UCSD-AML1 (cell line): ENCODE data around the gene BCL11A.

Experiments
- DNase-seq: peaks from one replicate; lab custom pipeline; 2025; ENCODE audit not compliant: unreplicated experiment; lab: John Stamatoyannopoulos, UW

BCL11A gene

GRCh38 chr2:60559880-60560279 is 6.4 kb upstream of the BCL11A start:
- no peak for DNase-seq

- no peak for DNase-seq
Measured at GRCh38 chr2:60558536-60558935, 5.1 kb upstream of the BCL11A start.

GRCh38 chr2:60557486-60557864 is 4.0 kb upstream of the BCL11A start:
- no peak for DNase-seq

GRCh38 chr2:60556576-60557485 is 3.4 kb upstream of the BCL11A start:
- DNase-seq, result peak; percentile 52

GRCh38 chr2:60556175-60556574 is 2.7 kb upstream of the BCL11A start:
- DNase-seq, result no peak

- DNase-seq, result no peak
Measured at GRCh38 chr2:60555783-60556139, 2.3 kb upstream of the BCL11A start.

DNA sequence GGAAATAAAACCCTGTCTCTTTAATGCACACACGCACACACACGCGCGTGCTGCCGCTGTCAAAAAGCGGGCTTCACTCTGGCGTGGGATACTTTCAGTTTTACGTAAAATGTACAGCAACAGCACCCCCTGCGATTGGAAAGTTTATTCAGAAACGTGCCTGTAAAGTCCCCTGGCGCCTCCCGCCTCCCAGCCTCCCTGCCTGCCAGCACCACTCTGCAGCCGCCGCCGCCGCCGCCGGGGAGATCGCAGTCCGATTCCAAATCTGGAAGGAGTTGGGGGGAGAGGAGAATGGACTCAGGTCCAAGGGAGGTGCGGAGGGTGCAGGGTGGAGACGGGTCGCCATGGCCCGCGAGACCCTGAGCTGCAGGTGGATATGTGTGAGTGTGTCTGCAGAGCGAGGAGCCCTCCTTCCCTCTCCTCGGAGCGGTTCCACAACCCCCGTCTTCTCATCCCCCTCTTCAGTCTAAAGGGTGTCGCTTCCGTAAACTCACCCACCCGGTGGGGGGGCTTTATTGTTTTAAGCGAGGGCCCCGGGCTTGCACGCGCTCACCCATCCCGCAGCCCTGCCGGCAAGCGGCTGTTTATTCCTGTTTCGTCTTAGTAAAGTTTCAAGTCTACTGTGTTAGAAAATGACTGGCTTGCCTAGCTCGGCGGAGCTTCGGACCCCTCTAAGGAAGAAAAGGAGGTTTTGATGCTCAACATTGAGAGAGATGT is 1.8 kb upstream of the BCL11A start:
- DNase-seq, result peak; percentile 78

DNA sequence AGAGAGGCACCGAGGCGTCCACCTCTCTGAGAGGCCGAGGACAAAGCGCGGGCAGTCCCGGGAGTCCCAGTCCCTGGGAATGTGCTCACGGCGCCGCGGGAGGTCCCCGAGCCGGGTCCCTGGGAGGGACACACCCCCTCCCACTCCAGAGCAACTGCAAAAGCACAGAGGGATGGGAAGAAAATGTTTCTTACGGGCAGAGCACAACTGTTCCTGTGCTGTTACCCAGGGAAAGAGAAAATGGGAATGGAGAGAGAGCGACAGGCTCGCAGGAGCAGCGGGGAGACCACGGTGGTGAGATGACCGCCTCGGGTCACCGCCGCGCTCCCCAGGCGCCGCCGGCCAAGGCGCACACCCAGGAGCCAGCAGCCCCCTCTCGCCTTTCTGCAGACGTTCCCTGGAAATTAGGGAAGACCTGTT is 1.2 kb upstream of the BCL11A start:
- no peak for DNase-seq

DNA sequence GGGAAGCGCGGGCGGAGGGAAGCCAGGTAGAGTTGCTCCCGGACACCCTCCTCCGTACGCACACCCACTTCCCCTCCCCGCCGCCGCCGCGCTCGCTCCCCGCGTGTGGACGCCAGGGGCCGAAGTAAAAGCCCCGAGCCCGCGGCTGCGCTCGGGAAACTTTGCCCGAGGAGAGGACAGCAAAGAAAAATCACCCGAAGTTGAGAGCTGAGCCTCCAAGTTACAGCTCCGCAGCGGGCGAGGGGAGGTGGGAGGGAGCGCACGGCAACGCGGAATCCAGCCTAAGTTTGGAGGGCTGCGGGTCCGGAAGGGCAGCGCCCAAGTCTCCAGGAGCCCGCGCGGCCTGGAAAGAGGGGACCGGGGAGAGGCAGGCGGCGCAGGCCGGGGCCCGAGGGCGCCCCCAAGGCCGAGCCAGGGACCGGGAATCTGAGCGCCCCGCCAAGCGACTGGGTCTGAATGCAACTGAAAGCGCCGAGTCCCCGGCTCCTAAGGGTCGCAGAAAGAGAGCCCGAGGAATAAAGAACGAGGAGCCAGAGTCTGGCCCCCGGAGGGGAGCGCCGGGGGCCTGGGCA is 706 bp upstream of the BCL11A start:
- peak; percentile 79 for DNase-seq

- DNase-seq, result no peak
Measured at GRCh38 chr2:60552851-60553494, 481 bp downstream of the BCL11A start.

GRCh38 chr2:60552078-60552850 is 1.2 kb downstream of the BCL11A start:
- DNase-seq, result peak; percentile 43

GRCh38 chr2:60551240-60552077 is 2.0 kb downstream of the BCL11A start:
- DNase-seq, result peak; percentile 58

DNA sequence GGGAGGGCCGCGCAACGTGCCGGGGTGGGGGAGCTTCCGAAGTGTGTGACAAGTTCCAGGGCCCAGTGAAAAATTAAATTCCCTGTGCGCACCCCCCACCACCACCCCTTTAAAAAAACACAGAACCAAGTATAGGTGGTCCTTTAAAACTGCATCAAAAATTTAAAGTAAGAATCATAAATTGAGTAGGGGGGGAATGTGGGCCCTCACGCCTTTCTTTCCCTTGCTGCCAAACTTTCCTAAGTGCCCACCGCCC is 2.5 kb downstream of the BCL11A start:
- no peak for DNase-seq

GRCh38 chr2:60550178-60550983 is 3.1 kb downstream of the BCL11A start:
- peak; percentile 81 for DNase-seq

DNA sequence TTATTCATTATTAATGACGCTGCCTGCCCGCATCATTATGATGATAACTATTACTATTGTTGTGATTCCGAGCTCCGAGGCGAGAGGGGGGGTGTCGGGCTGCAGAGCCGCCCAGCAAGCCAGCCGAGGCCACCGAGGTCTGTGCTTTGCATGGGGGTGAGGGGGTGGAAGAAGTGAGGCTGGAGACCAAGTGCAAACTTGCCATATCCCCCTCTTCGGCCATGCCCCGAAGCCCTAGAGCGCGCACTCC is 3.6 kb downstream of the BCL11A start:
- no peak for DNase-seq

DNA sequence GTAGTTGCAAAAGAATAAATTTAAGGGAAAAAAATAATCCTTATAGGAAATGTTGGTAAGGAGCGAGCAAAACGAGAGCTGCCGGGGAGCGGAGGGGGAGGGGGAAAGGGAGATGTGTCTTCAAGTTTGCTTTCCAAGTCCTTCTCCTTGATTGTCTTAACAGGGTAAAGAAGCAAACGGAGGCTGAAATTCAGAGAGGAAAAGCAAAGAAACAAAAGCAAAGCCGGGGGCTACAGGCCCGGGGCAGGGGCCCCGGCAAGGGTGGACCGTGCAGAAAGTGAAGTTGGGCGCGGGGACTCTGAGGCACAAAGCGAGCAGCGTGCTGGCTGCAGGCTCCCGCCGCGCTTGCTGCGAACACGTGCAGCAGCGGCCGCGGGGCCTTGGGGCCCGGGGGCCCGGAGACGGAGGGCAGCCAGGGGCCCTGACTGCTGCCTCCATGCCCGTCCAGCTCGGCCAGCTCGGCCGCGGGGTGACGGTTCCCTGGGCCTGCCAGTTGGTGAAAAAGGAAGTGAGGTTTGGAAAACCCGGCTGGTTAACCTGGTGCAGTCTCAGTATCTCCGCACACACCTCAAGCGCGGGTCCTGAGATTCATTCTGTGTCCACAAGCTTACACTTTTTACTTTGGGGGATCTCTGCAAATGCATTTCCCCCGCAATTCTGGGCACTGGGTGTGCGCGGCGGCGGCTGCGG is 4.1 kb downstream of the BCL11A start:
- peak; percentile 36 for DNase-seq

DNA sequence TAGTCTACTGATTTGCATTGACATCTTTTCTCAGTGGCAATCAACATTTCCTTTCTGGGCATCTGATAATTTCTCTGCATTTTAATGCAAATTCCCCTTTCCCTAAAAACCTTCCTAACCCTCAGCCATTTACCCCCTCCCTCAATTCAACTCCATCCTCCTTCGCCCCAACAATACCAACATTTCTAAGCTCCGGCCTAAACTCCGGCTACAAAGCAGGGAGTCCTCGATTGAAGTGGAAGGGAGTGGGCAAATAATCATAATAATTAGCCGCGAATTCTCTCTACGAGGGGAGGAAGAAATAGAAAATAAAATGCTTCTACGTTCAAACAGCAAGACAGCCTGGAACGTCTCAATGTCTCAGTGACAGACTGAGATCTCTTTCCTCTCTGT is 4.6 kb downstream of the BCL11A start:
- DNase-seq, result no peak

DNA sequence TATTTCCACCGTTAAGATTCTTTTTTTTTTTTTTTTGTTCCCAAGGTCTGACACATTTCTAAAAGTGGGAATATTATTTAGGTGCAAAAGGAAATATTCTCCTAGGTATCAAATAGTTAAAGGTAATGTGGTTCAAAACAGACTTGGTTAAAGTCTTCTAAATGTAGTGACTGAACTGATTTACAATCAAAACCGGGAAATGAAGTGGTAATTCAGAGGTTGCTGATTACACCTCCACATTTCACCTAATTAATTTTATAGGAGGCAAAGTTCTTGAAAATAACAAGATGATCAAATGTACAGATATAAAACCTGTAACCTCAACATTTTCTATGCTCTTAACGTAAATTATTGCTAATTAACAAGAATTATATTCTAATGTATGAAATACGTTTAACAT is 5.1 kb downstream of the BCL11A start:
- DNase-seq, result no peak

DNA sequence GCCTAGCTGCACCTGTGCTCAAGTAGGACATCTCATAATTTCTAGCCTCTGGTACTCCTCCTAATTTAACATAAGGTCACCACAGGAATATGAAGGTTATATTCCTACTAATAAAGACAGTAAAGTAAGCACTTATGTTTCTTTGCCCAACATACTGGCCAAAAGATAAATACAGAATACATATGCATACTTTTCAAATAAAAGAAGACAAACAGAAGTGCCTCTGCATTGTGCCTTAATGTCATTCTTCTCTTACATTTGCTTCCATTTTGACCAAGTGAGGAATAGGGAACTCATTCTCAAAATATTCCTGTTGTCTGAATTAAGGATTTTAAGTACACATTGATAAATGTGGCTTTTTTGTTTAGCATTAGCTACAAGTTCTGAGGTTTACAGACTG is 5.6 kb downstream of the BCL11A start:
- no peak for DNase-seq
